HepG2 (cell line): Measurements from ENCODE around the gene EZH1. TPM values are rescaled to one million over a fixed set of nuclear protein-coding genes. Genes with fewer than 3 reads are reported as not detected.
A peak's percentile ranks its signal among the peaks of the same experiment; 100 is the strongest.

Experiments
- ATAC-seq: fragments of 200-7000 bp; cut with Tn5 transposase; 3 replicates; pipeline ENCODE4 v1.9.1; 2020; ENCODE audit warnings: mild to moderate bottlenecking, moderate library complexity
- BruUV-seq: library from RNA; stranded (reverse); fragments of 400-500 nt; replicated peaks from 2 replicates; lab custom pipeline; 2021; lab: Mats Ljungman, UMichigan
- CTCF ChIA-PET: fragments of 300-600 bp; formaldehyde crosslinking; extraction: SDS; loops from one replicate; lab custom pipeline; 2021; ENCODE audit warnings: low total read pairs, inconsistent platforms, low intra/inter-chr PET ratio; lab: Yijun Ruan, JAX
- POLR2A ChIA-PET: fragments of 350-600 bp; sonication (Branson Sonifier 250); formaldehyde crosslinking; loops from one replicate; lab custom pipeline; 2020; ENCODE audit warnings: antibody characterized with exemption, inconsistent platforms; lab: Yijun Ruan, JAX
- DNase-seq: peaks from one replicate; pipeline ENCODE4 v3.0.0-alpha.2; 2015; ENCODE audit warnings: low spot score
- FAIRE-seq: peaks from 3 replicates; lab custom pipeline; 2011; peaks lifted over from hg19 to GRCh38; lab: Jason Lieb, UNC
- H2AFZ ChIP-seq: one replicate; pipeline ENCODE4 v1.6.1; 2011; ENCODE audit warnings: low read length, inconsistent platforms
- H3K27ac ChIP-seq: fragments of 300-600 bp; 3 replicates; pipeline ENCODE4 v1.8.0; 2011; ENCODE audit warnings: mixed run types, mild to moderate bottlenecking, mixed read lengths, low read length, inconsistent platforms; ENCODE audit not compliant: insufficient read depth; ENCODE audit errors: extremely low read length
- H3K27me3 ChIP-seq, 2 experiments: fragments of 200-600 bp in 1 of 2; 2 replicates in 1 of 2; 3 replicates in 1 of 2; pipeline versions ENCODE4 v1.6.0 to v1.8.0; 2011; ENCODE audit warnings: low read length in 2 of 2, mild to moderate bottlenecking in 2 of 2, moderate library complexity in 2 of 2, inconsistent platforms in 1 of 2; ENCODE audit not compliant: insufficient read depth in 2 of 2, control insufficient read depth in 1 of 2
- H3K36me3 ChIP-seq, 2 experiments: fragments of 200-600 bp in 1 of 2; replicated peaks in 1 of 2; 2 replicates in 1 of 2; 3 replicates in 1 of 2; pipeline versions ENCODE4 v1.5.1 to v1.8.0; 2011; ENCODE audit warnings: low read length in 2 of 2, inconsistent platforms in 1 of 2; ENCODE audit not compliant: insufficient read depth in 2 of 2, control insufficient read depth in 1 of 2
- H3K4me1 ChIP-seq: 2 replicates; pipeline ENCODE4 v1.5.1; 2012; ENCODE audit warnings: low read length, inconsistent platforms; ENCODE audit not compliant: insufficient read depth
- H3K4me2 ChIP-seq: 2 replicates; pipeline ENCODE4 v1.6.0; 2011; ENCODE audit warnings: low read depth, low read length, inconsistent platforms
- H3K4me3 ChIP-seq, 3 experiments: fragments of 200-600 bp in 1 of 3; sonication (generic), shearing (Covaris generic) in 1 of 3; replicated peaks in 1 of 3; 2 replicates each; pipeline ENCODE4 v1.5.1; 2011 to 2016; ENCODE audit warnings: low read length in 3 of 3, inconsistent platforms in 2 of 3, low read depth in 2 of 3, mild to moderate bottlenecking in 2 of 3, control low read depth in 1 of 3, mixed read lengths in 1 of 3; ENCODE audit not compliant: insufficient read depth in 1 of 3
- H3K79me2 ChIP-seq: one replicate; pipeline ENCODE4 v1.6.1; 2011; ENCODE audit warnings: low read length, inconsistent platforms; ENCODE audit not compliant: insufficient read depth
- H3K9ac ChIP-seq: 2 replicates; pipeline ENCODE4 v1.6.0; 2011; ENCODE audit warnings: mild to moderate bottlenecking, low read depth, low read length, inconsistent platforms; ENCODE audit not compliant: insufficient read depth
- H3K9me3 ChIP-seq: 2 replicates; pipeline ENCODE4 v1.5.1; 2012; ENCODE audit warnings: mild to moderate bottlenecking, low read length
- H4K20me1 ChIP-seq: 2 replicates; pipeline ENCODE4 v1.6.0; 2011; ENCODE audit warnings: inconsistent platforms, mild to moderate bottlenecking, low read length, moderate library complexity; ENCODE audit not compliant: insufficient read depth
- CREBL2 ChIP-seq: sonication (generic); formaldehyde crosslinking; IDR thresholded peaks from 2 replicates; pipeline ENCODE4 v1.8.1; 2023; ENCODE audit warnings: missing genetic modification reagents, mild to moderate bottlenecking, borderline replicate concordance
- ELF3 ChIP-seq: IDR thresholded peaks from 2 replicates; pipeline ENCODE4 v1.6.1; 2016; ENCODE audit warnings: missing genetic modification reagents, missing compliant biosample characterization
- ELK4 ChIP-seq: sonication (generic); formaldehyde crosslinking; IDR thresholded peaks from 2 replicates; pipeline ENCODE4 v1.9.0; 2021; ENCODE audit warnings: missing genetic modification reagents, borderline replicate concordance
- ETV5 ChIP-seq: IDR thresholded peaks from 2 replicates; pipeline ENCODE4 v1.6.1; 2018; ENCODE audit warnings: missing biosample characterization, missing genetic modification reagents, inconsistent platforms, borderline replicate concordance
- FOSL2 ChIP-seq: sonication (generic); formaldehyde crosslinking; IDR thresholded peaks from 2 replicates; pipeline ENCODE4 v1.4.0; 2020; ENCODE audit warnings: missing genetic modification reagents
- GATAD1 ChIP-seq: IDR thresholded peaks from 2 replicates; pipeline ENCODE4 v1.6.1; 2016; ENCODE audit warnings: missing genetic modification reagents, missing compliant biosample characterization
- HMG20A ChIP-seq: IDR thresholded peaks from 2 replicates; pipeline ENCODE4 v1.6.1; 2016; ENCODE audit warnings: borderline replicate concordance
- MAFK ChIP-seq, 2 experiments: IDR thresholded peaks in 1 of 2; conservative IDR thresholded peaks in 1 of 2; 2 replicates each; pipeline ENCODE4 v1.6.1; 2011; ENCODE audit warnings: improper control_type of control experiment in 2 of 2, low read length in 2 of 2
- MIXL1 ChIP-seq: IDR thresholded peaks from 2 replicates; pipeline ENCODE4 v1.6.1; 2016
- RARG ChIP-seq: sonication (generic); formaldehyde crosslinking; IDR thresholded peaks from 2 replicates; pipeline ENCODE4 v1.4.0; 2020; ENCODE audit warnings: low read depth, mild to moderate bottlenecking, missing genetic modification reagents
- SMYD3 ChIP-seq: sonication (generic); formaldehyde crosslinking; IDR thresholded peaks from 2 replicates; pipeline ENCODE4 v1.8.1; 2023; ENCODE audit warnings: mild to moderate bottlenecking, missing genetic modification reagents
- TAF1 ChIP-seq: sonication (generic); formaldehyde crosslinking; IDR thresholded peaks from 2 replicates; pipeline ENCODE4 v1.4.0; 2020; ENCODE audit warnings: missing genetic modification reagents
- ZFP36L2 ChIP-seq: sonication (generic); formaldehyde crosslinking; IDR thresholded peaks from 2 replicates; pipeline ENCODE4 v1.4.0; 2020; ENCODE audit warnings: missing genetic modification reagents
- WGBS: methylation state at CpG from one replicate; pipeline ENCODE4 v1.1.6; 2017; ENCODE audit warnings: low lambda C conversion rate; 5-methylcytosine and 5-hydroxymethylcytosine counted together
- in situ Hi-C: cut with HindIII; loops from 2 replicates; pipeline ENCODE4 v1.10.0; 2017; ENCODE audit warnings: low pct_unique_long_range_greater_than_20kb; ENCODE audit not compliant: extremely low pct_ligation_motif_present
- intact Hi-C: fragments of 100-400 bp; cut with micrococcal nuclease; formaldehyde crosslinking; loops from one replicate; pipeline ENCODE4 v1.10.0; 2022; ENCODE audit not compliant: unreplicated experiment
- polyA plus RNA-seq, 8 experiments: library from polyadenylated mRNA; depleted of rRNA in 3 of 8; stranded (reverse) in 7 of 8; unstranded in 1 of 8; fragments of >200 nt; fragmentation: Illumina TruSeq in 4 of 8; extraction: Trizol in 4 of 8; gene quantifications; 2 replicates each; pipeline versions ENCODE4 v1.2.1 to v1.2.3, GENCODE V29; 2011 to 2016; ENCODE audit warnings: low read depth in 4 of 8, missing spikeins in 1 of 8, mixed read lengths in 1 of 8; ENCODE audit not compliant: insufficient read depth in 1 of 8
- total RNA-seq, 5 experiments: library from RNA; depleted of rRNA; stranded (reverse); fragments of >200 nt; fragmentation: Illumina TruSeq; extraction: Trizol; gene quantifications; 2 replicates each; pipeline ENCODE4 v1.2.3, GENCODE V29; 2016; ENCODE audit warnings: low read depth in 1 of 5
- TF ChIP-seq, protein P1 (sequence below): sonication (generic); formaldehyde crosslinking; IDR thresholded peaks from 2 replicates; pipeline ENCODE4 v1.4.0; 2020; ENCODE audit warnings: missing genetic modification reagents

The EZH1 gene
- total and polyA plus RNA-seq, 2 of the 13 experiments (the other 11 are each of a cell fraction or from before 2014, with no cell fraction given) = 11.6 to 24.0 TPM

- TF ChIP-seq GATAD1 (CRISPR knock-in tag) (peak; percentile 40; the same call in 1 of the 2 replicates), CREBL2 (CRISPR knock-in tag) (no peak)
These were observed 30.8 kb upstream of the EZH1 start (continued) for GRCh38 chr17:42775534-42776098.

GRCh38 chr17:42774066-42774745 is 29.4 kb upstream of the EZH1 start:
- peaks cover 25% of the 10 kb centered on the region for H3K79me2 ChIP-seq
- no peaks in the 10 kb centered on the region for H3K9me3 ChIP-seq
- ATAC-seq = no peak; the same call in 2 of the 3 replicates
- no peak for FAIRE-seq
- intact Hi-C loops = no loop called here
- H4K20me1 ChIP-seq = no peaks in the 10 kb centered on the region
- WGBS = 67% methylated on average over 3 of the region's 3 CpGs
- POLR2A ChIA-PET = interaction anchor here (0.9 to 3.4 kb wide), 22 partner anchors 8 to 196 kb away, joined by 3 to 53 read pairs (median 8); partner anchors contain the start of genes AOC3, BECN1, CNTD1 and COA3
- TF ChIP-seq RARG (CRISPR knock-in tag) (0 out of 2 replicates have a peak, but pooled peaks have one; percentile 6), SMYD3 (no peak), TAF1 (CRISPR knock-in tag) (no peak), MAFK (conservative IDR thresholded peaks at IDR 0.05 in 1 of 2, IDR thresholded peaks at IDR 0.05 in 1 of 2; ENCODE audit: low read length in 2 of 2) (no peak), ZFP36L2 (CRISPR knock-in tag) (no peak), ELF3 (CRISPR knock-in tag) (no peak), ELK4 (CRISPR knock-in tag) (no peak), ETV5 (CRISPR knock-in tag) (peak; percentile 17; the same call in 1 of the 2 replicates), FOSL2 (CRISPR knock-in tag) (peak; percentile 72), MIXL1 (CRISPR knock-in tag) (peak; percentile 28; the same call in 1 of the 2 replicates), HMG20A (CRISPR knock-in tag) (0 out of 2 replicates have a peak, but pooled peaks have one; percentile 22)
- TF ChIP-seq, protein P1, sequence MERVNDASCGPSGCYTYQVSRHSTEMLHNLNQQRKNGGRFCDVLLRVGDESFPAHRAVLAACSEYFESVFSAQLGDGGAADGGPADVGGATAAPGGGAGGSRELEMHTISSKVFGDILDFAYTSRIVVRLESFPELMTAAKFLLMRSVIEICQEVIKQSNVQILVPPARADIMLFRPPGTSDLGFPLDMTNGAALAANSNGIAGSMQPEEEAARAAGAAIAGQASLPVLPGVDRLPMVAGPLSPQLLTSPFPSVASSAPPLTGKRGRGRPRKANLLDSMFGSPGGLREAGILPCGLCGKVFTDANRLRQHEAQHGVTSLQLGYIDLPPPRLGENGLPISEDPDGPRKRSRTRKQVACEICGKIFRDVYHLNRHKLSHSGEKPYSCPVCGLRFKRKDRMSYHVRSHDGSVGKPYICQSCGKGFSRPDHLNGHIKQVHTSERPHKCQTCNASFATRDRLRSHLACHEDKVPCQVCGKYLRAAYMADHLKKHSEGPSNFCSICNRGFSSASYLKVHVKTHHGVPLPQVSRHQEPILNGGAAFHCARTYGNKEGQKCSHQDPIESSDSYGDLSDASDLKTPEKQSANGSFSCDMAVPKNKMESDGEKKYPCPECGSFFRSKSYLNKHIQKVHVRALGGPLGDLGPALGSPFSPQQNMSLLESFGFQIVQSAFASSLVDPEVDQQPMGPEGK (CRISPR knock-in tag) = 0 out of 2 replicates have a peak, but pooled peaks have one; percentile 15
- DNase-seq = peak; percentile 49
- H3K36me3 ChIP-seq = peaks cover 4 to 18% of the 10 kb centered on the region in 2 experiments; a peak in 4 of 5 replicates
- peaks cover 61% of the 10 kb centered on the region for H3K4me1 ChIP-seq
- no peaks in the 10 kb centered on the region; a peak in 1 of 5 replicates for H3K27me3 ChIP-seq
- H2AFZ ChIP-seq = no peak overlapping the region
- no TSS peak for BruUV-seq
- peak overlapping the region; percentile 74 to 96 (median 88) for H3K4me3 ChIP-seq
- CTCF ChIA-PET = no interaction called here
- in situ Hi-C loops = no loop called here
- peak overlapping the region; percentile 87 for H3K9ac ChIP-seq
- H3K4me2 ChIP-seq = peak overlapping the region; percentile 97
- H3K27ac ChIP-seq = peak overlapping the region; percentile 66
